OCI-LY7 (cell line): ENCODE data around the gene ARHGAP18.

Experiments used
- EZH2phosphoT487 ChIP-seq: fragments of 200-600 bp; sonication (generic); IDR thresholded peaks from 2 replicates; pipeline ENCODE4 v1.6.1; 2018; ENCODE audit warnings: low read depth, borderline replicate concordance, mild to moderate bottlenecking, mixed run types, antibody characterized with exemption, low read length, moderate library complexity, mixed read lengths
- TF ChIP-seq, protein P1 (sequence below): fragments of 200-600 bp; sonication (generic); conservative IDR thresholded peaks from 2 replicates; pipeline ENCODE4 v1.5.1; 2014; ENCODE audit warnings: mild to moderate bottlenecking, antibody characterized with exemption, low read length, moderate library complexity, mixed read lengths

DNA sequence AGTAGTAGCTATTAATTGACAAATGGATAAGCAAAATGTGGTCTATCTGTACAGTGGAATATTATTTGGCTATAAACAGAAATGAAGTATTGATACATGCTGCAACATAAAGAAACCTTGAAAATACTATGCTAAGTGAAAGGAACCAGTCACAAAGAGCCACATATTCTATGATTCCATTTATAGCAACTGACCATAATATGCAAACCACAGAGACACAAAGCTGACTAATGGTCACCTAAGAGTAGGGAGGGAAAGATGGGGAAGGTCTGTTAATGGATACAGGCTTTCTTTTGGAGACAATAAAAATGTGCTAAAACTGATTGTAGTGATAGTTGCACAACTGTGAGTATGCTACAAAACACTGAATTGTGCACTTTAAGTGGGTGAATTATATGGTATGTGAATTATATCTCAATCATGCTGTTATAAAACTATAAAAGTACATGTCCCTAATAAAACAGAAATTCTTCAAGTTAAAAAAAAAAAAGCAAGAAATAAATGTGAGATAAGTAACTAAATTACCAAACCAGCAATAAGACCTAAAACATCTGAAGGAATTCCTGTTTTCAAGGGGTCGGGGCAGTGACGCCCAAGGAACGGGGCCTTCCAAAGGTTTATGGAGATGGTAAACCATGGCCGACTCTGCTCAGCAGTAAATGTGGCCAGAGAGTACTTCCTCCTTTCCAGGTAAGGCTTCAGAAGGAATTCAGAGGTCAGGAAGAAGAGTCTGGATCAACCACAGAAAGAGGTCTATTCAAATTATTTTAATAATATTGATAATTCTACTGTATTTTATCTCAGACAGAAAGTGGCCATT is 75.4 kb downstream of the ARHGAP18 start:
- TF ChIP-seq, protein P1, sequence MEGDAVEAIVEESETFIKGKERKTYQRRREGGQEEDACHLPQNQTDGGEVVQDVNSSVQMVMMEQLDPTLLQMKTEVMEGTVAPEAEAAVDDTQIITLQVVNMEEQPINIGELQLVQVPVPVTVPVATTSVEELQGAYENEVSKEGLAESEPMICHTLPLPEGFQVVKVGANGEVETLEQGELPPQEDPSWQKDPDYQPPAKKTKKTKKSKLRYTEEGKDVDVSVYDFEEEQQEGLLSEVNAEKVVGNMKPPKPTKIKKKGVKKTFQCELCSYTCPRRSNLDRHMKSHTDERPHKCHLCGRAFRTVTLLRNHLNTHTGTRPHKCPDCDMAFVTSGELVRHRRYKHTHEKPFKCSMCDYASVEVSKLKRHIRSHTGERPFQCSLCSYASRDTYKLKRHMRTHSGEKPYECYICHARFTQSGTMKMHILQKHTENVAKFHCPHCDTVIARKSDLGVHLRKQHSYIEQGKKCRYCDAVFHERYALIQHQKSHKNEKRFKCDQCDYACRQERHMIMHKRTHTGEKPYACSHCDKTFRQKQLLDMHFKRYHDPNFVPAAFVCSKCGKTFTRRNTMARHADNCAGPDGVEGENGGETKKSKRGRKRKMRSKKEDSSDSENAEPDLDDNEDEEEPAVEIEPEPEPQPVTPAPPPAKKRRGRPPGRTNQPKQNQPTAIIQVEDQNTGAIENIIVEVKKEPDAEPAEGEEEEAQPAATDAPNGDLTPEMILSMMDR = no peak
- no peak for TF ChIP-seq EZH2phosphoT487
